Nucleus accumbens (tissue), 56 donors: ENCODE results near the gene ARV1.
"Not testable (repeated sequence)": the region's sequence is repeated elsewhere in the genome, so short reads cannot be mapped to it uniquely, and the experiment has no call there.

ENCODE experiments used
- DNase-seq, 56 donors: peaks; one replicate each; lab custom pipeline; 2025; lab: John Stamatoyannopoulos, UW

The ARV1 gene

DNA sequence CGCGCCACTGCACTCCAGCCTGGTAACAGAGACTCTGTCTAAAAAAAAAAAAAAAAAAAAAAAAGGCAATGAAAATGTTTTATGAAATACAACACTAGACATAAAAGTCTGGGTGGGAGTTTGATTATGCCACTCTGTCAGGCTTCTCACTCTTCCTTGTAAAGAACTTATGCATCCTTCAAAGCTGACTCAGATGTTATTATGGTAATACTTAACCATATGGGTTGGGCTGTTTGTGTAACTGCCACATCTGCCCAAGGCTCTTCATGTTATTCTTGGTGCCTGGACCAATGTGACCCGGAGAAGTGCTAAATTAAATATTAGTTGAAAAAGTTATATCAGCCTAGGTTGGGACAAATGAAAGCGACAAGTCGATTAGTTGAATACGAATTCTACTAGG is 37.3 kb downstream of the ARV1 start:
- no peak for DNase-seq

GRCh38 chr1:231016966-231017365 is 38.1 kb downstream of the ARV1 start:
- DNase-seq, result no peak

- no peak for DNase-seq
Measured at GRCh38 chr1:231019711-231020110, 40.8 kb downstream of the ARV1 start.

DNA sequence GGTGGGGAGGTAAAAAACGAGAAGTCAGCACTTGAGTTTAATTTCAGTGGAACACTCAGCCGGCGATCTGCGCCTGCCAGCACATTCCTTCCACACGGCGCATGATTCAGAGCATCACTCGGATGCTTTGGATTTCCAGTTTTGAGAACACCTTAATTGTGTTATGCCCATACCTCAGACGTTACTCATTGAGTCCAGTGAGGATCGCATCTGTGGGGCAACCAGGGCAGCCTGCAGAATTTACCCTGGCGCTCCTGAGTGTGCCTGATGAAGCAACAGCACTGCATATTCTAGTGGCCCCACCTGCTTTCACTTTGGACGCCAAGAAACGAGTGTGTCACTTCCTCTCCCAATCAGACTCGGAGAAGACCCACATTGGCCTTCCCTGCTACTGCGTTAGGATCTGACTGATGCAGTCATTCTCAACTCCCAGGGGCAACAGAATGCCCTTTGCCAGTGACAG is 41.3 kb downstream of the ARV1 start:
- no peak for DNase-seq

GRCh38 chr1:231020816-231021215 is 41.9 kb downstream of the ARV1 start:
- no peak for DNase-seq

- DNase-seq, result no peak
Measured at GRCh38 chr1:231021540-231022031, 42.7 kb downstream of the ARV1 start.

GRCh38 chr1:231022543-231022942 is 43.6 kb downstream of the ARV1 start:
- not testable (repeated sequence) for DNase-seq

DNA sequence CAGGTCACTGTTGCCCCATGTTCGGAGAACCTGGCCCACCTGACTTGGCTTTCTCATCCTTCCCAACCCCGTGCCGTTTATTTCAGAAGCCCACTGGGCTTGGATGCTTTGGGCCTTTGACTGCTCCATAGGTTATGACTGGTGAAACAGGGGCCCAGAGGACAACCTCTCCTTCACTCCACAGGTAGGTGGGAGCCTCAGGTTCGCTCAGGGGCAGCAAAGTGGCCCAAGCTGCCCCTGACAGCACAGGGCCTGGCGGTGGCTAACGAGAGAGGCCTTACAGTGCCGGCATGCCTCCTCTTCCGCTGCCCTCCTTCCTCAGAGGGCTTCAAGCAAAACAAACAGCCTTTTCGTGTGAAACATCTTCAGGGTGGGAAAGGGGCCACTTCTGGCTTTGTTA is 44.3 kb downstream of the ARV1 start:
- DNase-seq, result no peak

DNA sequence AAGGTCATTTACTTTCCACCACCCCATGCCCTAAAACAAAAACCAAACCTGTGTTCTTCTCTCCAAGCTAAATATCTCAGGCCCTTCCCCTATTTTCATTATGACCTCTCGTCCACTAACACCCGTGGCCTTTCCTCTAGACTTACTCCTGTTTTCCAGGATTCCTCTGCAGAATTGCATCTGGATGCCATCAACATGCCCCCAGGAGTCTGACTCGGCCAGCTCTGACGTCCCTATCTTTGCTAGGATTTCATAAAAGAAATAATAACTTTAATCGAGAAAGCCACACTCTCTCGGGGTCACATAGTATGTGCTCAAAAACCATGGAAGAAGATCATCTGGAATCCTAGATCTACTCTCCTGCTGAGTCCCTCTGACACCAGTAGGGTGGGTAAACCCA is 47.7 kb downstream of the ARV1 start:
- no peak for DNase-seq

- DNase-seq, result no peak
Measured at GRCh38 chr1:231027136-231027925, 48.4 kb downstream of the ARV1 start.

DNA sequence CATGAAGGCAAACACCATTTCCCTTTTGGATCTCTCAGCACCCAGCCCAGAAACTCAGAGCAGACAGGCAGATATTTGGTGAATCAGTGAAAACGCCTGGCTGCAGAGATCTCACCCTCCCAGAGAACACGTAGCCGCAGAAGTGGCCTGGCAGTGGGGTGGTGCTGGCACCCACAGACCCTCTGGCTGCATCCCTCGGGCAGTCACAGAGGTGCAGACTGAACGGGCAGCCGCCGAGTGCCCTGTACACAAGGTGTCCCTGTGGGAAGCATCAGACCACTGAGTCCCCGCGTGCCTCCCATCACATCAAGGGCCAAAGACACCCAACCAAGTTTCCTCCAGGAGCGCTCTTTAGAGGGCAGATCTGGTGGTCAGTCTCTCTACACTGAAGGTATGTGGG is 49.1 kb downstream of the ARV1 start:
- no peak for DNase-seq

GRCh38 chr1:231028682-231029081 is 49.8 kb downstream of the ARV1 start:
- no peak for DNase-seq

GRCh38 chr1:231029247-231029646 is 50.4 kb downstream of the ARV1 start:
- not testable (repeated sequence) for DNase-seq

DNA sequence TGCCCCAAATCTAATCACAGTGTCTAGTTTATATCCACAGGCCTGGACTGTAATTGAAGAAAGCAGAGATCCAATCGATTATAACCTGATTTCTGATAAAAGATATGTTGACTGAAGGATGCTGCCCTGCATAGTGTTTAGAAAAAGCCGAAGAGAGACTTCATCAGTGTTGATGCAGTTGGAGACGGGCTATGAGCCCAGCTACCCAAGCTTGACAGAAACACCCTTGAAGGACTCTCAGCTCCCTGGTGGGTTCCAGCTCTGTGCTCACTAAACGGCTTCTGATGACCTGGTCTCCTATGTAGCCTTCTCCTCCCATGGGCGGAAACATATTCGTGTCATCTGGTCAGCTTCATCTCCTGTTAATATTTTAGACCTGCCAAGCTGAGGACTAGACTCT is 50.9 kb downstream of the ARV1 start:
- DNase-seq, result no peak

DNA sequence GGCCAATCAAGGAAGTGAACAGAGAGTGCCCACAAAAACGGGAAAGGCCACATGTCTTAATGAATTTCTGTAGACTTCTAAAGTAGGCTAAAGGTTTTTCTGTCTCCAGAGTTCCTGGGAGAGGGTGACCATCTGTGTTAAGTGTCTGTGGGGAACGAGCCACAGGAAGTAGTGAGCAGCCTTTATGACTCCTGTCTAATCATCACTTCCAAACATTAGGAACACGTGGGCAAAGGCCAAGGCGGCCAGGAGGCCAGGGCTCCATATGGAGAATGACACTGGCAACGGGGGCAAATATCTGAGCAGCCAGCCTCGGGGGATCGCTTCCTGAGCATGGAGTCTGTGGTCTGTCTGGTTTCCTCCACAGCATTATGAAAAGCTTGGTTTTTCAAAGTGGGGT is 54.1 kb downstream of the ARV1 start:
- DNase-seq, result no peak

- peak in 3 of 56 donors; percentile 18 to 20 (median 18) for DNase-seq
Measured at GRCh38 chr1:231035799-231036198, 56.9 kb downstream of the ARV1 start.

DNA sequence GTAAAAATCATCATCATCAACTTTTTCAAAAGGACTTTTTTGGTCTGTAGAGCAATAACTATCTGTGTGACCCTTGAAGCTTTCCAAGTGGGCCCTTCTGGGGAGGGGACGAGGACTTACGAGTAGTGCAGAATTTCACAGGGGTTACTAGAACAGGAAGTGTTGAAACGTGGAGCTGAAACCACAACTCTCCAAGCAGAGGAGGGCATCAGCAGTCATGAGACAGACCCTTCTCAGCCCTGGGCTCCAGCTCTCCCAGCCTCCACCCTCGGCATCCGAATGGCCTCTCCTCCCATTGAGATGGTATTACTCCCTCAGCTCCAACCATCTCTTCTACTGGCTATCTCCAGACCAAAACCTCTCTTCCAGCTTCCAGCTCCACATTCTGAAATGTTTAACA is 57.5 kb downstream of the ARV1 start:
- DNase-seq, result no peak

DNA sequence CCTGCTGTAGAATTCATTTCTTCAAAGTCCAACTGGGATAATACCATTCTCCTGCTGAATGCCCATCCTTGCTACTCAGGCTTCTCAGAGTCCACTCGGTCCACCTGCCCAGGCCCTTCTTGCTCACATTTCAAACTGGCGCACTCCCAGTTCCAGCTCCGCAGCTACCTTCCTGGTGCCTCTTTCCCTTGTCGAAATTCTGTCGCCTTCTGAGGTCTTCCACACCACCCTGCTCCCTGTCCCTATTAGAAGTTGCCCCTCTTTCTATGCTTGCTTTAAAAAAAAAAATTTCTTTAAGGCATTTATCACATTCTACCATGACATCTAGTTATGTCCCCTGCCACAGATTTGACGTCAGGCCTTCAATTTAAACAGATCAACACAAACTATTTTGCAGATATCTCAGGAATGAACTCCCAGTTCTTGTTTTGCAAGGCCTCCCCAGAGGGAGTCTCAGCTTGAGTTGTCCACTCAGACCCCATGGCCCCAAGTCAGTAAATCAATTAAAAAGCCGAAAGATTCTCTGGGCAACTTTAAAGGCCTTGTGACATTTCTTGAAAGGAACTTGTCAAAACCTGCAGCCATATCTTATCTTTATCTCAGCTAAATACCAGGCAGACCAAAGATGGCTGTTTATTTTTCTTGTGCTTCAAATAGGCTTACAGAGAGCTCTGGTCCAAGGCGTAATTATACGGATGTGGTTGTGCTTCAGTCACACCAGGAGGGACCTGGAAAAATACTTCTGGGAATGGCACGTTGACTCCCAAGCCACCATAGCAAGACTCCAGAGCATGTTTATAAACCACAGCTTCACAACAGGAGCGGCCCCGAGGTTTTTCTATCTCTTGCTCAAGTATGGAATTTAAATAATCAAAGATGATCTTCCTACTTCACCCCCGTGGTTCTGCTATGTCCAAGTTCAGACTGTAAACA is 59.0 kb downstream of the ARV1 start:
- DNase-seq, result no peak

GRCh38 chr1:231039161-231040018 is 60.5 kb downstream of the ARV1 start:
- DNase-seq, result peak in 3 of 56 donors; percentile 8 to 32 (median 12)
